NCI-H128 (cell line): ENCODE results near the gene TAF1L.

Source experiments
- DNase-seq: peaks from one replicate; lab custom pipeline; 2025; ENCODE audit not compliant: unreplicated experiment; lab: John Stamatoyannopoulos, UW

TAF1L gene

GRCh38 chr9:32596096-32596865 is 39.2 kb downstream of the TAF1L start:
- no peak for DNase-seq

GRCh38 chr9:32590898-32591297 is 44.6 kb downstream of the TAF1L start:
- DNase-seq, result no peak

GRCh38 chr9:32590476-32590875 is 45.0 kb downstream of the TAF1L start:
- no peak for DNase-seq

GRCh38 chr9:32589083-32589723 is 46.3 kb downstream of the TAF1L start:
- no peak for DNase-seq

- DNase-seq, result no peak
These were observed 47.6 kb downstream of the TAF1L start for GRCh38 chr9:32587901-32588300.

GRCh38 chr9:32584784-32585183 is 50.7 kb downstream of the TAF1L start:
- DNase-seq, result no peak

- DNase-seq, result peak; percentile 27
These were observed 53.8 kb downstream of the TAF1L start for GRCh38 chr9:32581512-32582143.

- no peak for DNase-seq
These were observed 54.7 kb downstream of the TAF1L start for GRCh38 chr9:32580631-32581300.

- DNase-seq, result peak; percentile 40
These were observed 55.6 kb downstream of the TAF1L start for GRCh38 chr9:32579706-32580331.
